NCI-H748 treated with DMSO at 0.1 percent for 48 hours (cell line): ENCODE data around the gene CALCB.
A peak's percentile ranks its signal among the peaks of the same experiment; 100 is the strongest.
"Not testable (repeated sequence)": the region's sequence is repeated elsewhere in the genome, so short reads cannot be mapped to it uniquely, and the experiment has no call there.

ENCODE experiments used
- DNase-seq: peaks from one replicate; lab custom pipeline; 2025; lab: John Stamatoyannopoulos, UW

The CALCB gene, protein sequence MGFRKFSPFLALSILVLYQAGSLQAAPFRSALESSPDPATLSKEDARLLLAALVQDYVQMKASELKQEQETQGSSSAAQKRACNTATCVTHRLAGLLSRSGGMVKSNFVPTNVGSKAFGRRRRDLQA

DNA sequence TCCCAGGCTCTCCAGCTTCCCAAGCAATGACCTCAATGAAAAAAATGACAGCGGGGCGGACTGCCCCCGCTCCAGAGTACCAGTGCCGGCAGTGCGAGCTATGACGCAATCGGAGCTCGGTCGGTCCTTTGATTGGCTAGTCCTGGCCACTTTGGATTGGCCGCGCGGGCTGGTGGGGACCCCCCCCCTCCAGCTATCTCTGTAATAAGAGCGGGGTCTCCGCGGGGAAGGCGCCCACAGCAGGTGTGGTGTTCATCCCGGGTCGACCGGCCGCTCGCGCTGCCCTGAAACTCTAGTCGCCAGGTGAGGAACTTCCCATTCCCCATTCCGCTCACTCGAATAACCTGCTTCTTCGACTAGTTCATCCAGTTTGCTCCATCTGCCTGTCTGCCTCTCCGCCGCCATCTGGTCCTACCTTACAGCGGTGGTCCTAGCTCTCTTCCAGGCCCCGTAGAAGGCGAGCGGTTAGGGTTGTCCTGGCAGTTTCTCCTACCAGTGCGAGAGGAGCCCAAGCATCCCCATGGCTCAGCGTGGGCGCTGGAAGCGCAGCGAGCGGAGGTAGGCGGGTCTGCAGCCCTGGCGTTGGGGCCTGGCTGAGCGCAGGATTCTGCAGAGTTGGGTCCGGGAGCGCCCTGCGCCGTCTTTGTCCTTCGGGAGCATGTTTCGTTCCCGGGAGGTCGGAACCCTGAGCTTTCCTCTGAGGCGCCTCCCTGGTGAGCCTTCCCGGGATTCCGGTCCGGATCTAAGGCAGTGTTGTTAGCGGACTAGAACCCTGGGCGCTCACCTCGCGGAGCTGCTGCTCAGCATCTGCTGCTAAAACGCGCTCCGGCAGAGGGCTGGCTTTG, at the start of gene CALCB:
Gene CALCB, plus strand, starts transcription at position 233 of the 845 bp plus-strand sequence. CDS start 1,126 bp downstream, outside the sequence.
- DNase-seq, result peak; percentile 55

DNA sequence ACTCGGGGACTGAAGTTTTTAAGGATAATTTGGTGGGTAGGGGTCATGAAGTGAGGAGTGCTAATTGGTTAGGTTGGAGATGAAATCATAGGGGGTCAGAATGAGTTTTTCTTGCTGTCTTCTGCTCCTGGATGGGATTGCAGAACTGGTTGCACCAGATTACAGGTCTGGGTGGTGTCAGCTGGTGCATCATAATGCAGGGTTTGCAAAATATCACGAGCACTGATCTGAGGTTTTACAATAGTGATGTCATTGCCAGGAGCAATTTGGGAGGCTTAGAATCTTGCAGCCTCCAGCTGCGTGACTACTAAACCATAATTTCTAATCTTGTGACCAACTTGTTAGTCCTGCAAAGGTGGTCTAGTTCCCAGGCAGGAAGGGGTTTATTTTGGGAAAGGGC, 46.4 kb upstream of the CALCB start:
- no peak for DNase-seq

DNA sequence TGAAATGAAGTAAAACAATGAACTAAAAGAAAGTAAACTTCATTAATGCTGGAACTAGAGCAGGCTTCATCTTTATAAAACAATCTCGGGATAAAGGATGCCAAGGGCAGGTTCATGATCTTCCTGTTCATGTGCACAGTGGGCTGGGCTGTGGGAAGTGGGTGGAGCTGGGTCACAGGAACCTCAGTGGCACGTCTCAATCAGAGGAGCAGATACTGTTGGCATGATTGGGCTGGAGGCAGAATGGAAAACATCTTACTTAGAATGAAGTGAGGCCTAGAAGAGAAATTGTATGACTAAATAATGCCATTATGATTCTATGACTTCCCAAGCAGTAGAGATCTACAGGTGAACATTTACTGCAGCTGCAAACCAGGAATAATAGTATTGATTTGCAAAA, 45.4 kb upstream of the CALCB start:
- DNase-seq, result no peak

DNA sequence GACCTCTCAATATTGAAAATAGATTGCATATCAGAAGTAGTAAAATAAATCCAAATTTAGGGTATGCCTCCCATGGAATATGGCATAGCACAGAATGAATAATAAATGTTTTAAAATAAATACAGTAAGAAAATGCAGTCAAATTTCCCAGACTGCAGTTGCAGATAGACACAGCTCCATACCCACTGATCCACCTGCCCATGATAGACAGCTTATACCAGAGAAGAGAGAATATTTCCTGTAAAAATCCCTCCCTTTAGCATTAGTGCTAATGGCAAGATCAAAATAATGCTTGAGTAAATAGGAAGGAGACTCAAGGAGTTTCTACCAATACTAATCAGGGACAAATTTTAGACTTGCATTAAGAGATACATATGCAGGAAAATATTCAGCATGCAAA, 45.0 kb upstream of the CALCB start:
- DNase-seq, result no peak

- DNase-seq, result not testable (repeated sequence)
Observed at GRCh38 chr11:15031945-15032344, 41.4 kb upstream of the CALCB start.

GRCh38 chr11:15034687-15035267, 38.6 kb upstream of the CALCB start:
- no peak for DNase-seq

DNA sequence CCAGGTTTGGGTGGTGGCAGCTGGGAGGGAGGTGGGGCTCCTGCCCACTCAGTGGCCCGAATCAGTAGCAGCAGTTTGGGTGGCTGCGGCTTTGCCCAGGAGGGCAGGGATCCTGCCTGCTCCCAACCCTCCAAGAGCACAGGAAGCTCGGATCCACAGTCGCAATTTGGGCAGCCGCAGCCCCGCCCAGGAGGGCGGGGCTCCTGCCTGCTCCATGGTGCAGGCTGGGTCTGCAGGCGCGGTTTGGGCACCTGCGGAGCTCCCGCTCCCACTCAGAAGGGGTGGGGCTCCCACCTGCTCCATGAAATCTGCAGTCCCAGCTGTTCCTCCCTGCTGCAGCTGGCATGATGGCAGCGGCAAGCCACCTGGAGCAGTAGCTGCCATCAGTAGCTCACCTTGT, 38.1 kb upstream of the CALCB start:
- peak; percentile 34 for DNase-seq

DNA sequence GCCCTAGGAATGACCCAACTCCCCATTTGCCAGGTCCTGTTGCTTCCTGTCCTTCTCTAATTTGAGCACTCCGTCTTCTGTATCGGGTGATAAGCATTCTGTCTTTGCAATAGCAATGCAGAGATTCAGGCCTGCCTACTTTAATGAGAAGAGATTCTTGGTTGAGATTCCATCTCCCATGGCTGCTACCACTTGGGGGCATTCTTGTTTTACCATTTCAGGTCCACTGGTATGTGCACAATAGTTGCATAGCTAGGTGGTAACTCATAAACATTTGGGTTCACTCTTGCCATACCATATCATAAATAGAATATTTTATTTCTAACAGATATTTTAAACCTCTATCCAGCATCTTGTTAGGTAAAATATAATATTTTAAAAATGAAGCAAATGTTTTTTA, 34.4 kb upstream of the CALCB start:
- DNase-seq, result no peak

GRCh38 chr11:15045209-15045608, 28.2 kb upstream of the CALCB start:
- no peak for DNase-seq

DNA sequence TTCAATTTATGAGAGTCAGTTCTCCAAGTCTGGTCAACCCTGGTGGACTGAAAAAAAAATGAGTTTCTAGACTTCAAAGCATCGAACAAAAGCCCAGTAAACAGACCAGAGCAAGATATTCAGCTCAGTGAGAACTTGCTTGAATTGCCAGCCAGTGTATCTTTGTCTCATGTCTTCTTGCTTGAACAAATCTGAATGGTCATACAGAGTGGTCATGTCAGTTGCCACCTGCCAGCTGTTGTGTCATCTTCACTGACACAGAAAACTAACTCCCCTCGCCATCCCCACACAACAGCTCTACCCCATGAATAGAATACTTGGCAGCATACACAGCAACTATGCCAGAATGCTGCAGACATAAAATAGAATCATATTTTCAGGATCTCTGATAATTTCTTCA, 27.5 kb upstream of the CALCB start:
- DNase-seq, result no peak

GRCh38 chr11:15046673-15047072, 26.7 kb upstream of the CALCB start:
- not testable (repeated sequence) for DNase-seq

- no peak for DNase-seq
Observed at GRCh38 chr11:15048616-15049015, 24.8 kb upstream of the CALCB start.

- no peak for DNase-seq
Observed at GRCh38 chr11:15053191-15053685, 20.2 kb upstream of the CALCB start.

DNA sequence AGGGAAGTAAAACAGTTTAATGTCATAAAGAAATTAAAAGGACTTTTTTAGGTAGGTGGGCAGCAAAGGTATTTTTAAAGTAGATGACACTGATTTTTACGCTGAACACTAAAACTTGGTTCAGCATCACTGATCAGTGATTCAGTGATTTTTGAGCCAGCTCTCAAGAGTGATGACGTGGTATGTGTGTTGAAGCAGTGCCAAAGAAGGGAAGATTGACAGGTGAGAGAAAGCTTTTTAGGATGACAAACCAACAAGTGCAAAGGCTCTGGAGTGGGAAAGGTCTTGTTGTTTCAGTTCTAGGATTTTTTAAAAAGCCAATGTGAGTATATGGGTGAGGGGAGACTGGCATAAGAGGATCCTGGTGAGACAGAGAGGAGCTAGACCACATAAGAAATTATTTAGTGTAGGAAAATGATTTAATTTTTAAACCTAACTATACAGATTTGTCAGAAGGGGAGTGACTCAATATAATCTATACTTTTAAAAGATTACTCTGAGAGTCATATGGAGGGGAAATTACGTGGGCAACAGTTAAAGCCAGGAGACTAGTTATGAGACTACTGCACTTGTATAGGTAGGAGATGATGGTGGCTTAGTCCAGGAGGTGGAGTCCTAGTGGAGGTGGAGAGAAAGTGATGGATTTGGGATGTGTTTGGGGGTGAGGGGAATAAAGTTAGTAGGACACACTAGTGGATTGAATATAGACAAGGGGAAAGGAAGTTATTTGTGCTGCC, 17.6 kb upstream of the CALCB start:
- no peak for DNase-seq

GRCh38 chr11:15057329-15057728, 16.1 kb upstream of the CALCB start:
- no peak for DNase-seq

DNA sequence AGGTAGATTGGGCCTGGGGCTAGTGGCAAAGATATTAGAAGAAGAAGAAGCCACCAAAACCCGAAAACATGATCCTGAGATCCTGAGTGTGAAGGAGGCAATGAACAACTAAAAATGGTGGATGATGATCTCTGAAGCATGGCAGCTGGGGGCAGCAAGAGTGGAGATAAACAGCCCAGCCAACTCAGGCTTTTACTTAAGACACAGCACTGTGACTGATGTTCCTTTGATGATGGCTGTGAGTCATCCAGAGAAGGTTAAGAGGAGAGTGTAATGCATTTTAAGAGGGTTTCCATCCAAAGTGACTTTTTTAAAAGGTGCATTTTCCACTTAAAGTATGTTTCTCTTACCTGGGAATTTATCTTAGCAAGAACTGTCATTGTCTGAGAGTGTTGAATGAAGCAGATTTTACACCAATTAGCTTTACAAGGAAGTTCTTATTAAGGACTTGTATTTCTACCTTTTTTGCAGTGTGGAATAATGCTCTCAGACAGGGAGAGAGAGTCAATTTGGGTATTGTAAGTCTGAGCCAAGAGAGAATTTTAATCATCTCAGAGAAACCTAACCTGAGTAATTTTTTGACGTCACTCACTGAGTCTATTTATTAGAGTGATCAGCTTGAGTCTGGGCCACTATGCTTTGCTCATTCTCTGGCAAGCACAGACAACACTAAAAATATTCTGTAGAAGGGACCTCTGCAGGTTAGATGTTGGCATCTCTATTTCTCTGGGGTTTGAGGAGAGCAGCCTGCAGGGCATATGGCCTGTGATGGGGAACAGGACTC, 14.1 kb upstream of the CALCB start:
- DNase-seq, result no peak

DNA sequence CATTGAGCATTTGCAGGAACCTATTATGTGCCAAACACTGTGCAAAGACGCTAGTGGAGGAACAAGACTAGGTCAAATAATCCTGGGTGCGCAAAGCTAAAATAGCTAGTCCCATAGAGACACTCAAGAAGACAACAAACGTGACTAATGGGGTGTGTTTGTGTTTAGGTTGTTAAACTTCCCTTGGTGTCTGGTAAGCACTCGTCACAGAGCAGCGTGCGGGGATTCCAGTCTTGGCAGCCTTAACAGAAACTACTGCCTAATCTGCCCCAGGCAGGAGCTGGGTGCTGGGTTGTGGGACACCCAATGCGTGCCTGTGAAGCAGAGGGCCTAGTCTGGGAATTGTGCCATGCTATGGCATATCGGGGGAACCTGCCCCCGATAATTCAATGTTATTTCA, 10.8 kb upstream of the CALCB start:
- no peak for DNase-seq

GRCh38 chr11:15069751-15070150, 3.6 kb upstream of the CALCB start:
- DNase-seq, result not testable (repeated sequence)

GRCh38 chr11:15071556-15072255, 1.7 kb upstream of the CALCB start:
- no peak for DNase-seq

GRCh38 chr11:15072551-15073143, 746 bp upstream of the CALCB start:
- no peak for DNase-seq
